ENCODE data around the gene UBR4.
"Not testable (repeated sequence)": the region's sequence is repeated elsewhere in the genome, so short reads cannot be mapped to it uniquely, and the experiment has no call there.

UBR4 gene

GRCh38 chr1:19250629-19251304, 40.7 kb upstream of the UBR4 start:
- DNase-seq (ENCODE audit: low read depth, low spot score), result no peak
- no peak for TF ChIP-seq POLR2AphosphoS5 (IDR thresholded peaks at IDR 0.05; ENCODE audit: borderline replicate concordance, low read depth, low read length)
- TF ChIP-seq FOXP2 (optimal IDR thresholded peaks at IDR 0.05; ENCODE audit: control extremely low read depth, extremely low read length, insufficient read depth), result no peak
- TF ChIP-seq EZH2 (IDR thresholded peaks at IDR 0.05), result no peak
- Histone ChIP-seq H3K9ac (ENCODE audit: insufficient read length) (peak overlapping the region; percentile 98), H3K36me3 (ENCODE audit: insufficient read depth, low read length) (peaks cover 23% of the 10 kb centered on the region), H3K9me3 (ENCODE audit: low read depth, low read length) (no peaks in the 10 kb centered on the region), H3K27ac (peak overlapping the region; percentile 96), H3K4me3 (peak overlapping the region; percentile 95)

GRCh38 chr1:19240673-19241538, 30.8 kb upstream of the UBR4 start:
- Histone ChIP-seq H3K36me3 (ENCODE audit: insufficient read depth, low read length) (peaks cover 83% of the 10 kb centered on the region), H3K4me3 (no peak overlapping the region), H3K9ac (ENCODE audit: insufficient read length) (peak overlapping the region; percentile 54), H3K9me3 (ENCODE audit: low read depth, low read length) (no peaks in the 10 kb centered on the region), H3K27ac (peak overlapping the region; percentile 58)
- peak; percentile 18 for DNase-seq (ENCODE audit: low read depth, low spot score)
- TF ChIP-seq POLR2AphosphoS5 (IDR thresholded peaks at IDR 0.05; ENCODE audit: borderline replicate concordance, low read depth, low read length), result no peak
- no peak for TF ChIP-seq EZH2 (IDR thresholded peaks at IDR 0.05)
- no peak for TF ChIP-seq FOXP2 (optimal IDR thresholded peaks at IDR 0.05; ENCODE audit: control extremely low read depth, extremely low read length, insufficient read depth)

GRCh38 chr1:19239876-19240275, 29.8 kb upstream of the UBR4 start:
- Histone ChIP-seq H3K27ac (peak overlapping the region; percentile 58; the same call in 1 of the 2 replicates), H3K36me3 (ENCODE audit: insufficient read depth, low read length) (peaks cover 87% of the 10 kb centered on the region), H3K4me3 (no peak overlapping the region), H3K9ac (ENCODE audit: insufficient read length) (no peak overlapping the region), H3K9me3 (ENCODE audit: low read depth, low read length) (no peaks in the 10 kb centered on the region)
- TF ChIP-seq POLR2AphosphoS5 (IDR thresholded peaks at IDR 0.05; ENCODE audit: borderline replicate concordance, low read depth, low read length), result no peak
- TF ChIP-seq FOXP2 (optimal IDR thresholded peaks at IDR 0.05; ENCODE audit: control extremely low read depth, extremely low read length, insufficient read depth), result no peak
- TF ChIP-seq EZH2 (IDR thresholded peaks at IDR 0.05), result no peak
- DNase-seq (ENCODE audit: low read depth, low spot score), result no peak

- no peaks in the 10 kb centered on the region for H3K9me3 ChIP-seq (ENCODE audit: low read depth, low read length)
- DNase-seq (ENCODE audit: low read depth, low spot score), result no peak
- TF ChIP-seq POLR2AphosphoS5 (IDR thresholded peaks at IDR 0.05; ENCODE audit: borderline replicate concordance, low read depth, low read length) (no peak), EZH2 (IDR thresholded peaks at IDR 0.05) (no peak), FOXP2 (optimal IDR thresholded peaks at IDR 0.05; ENCODE audit: control extremely low read depth, extremely low read length, insufficient read depth) (no peak)
- no peak overlapping the region for H3K27ac ChIP-seq
- no peak overlapping the region for H3K9ac ChIP-seq (ENCODE audit: insufficient read length)
- no peak overlapping the region for H3K4me3 ChIP-seq
- peaks cover 86% of the 10 kb centered on the region for H3K36me3 ChIP-seq (ENCODE audit: insufficient read depth, low read length)
Observed at GRCh38 chr1:19234224-19234623, 24.2 kb upstream of the UBR4 start.

- Histone ChIP-seq H3K36me3 (ENCODE audit: insufficient read depth, low read length) (peaks cover 79% of the 10 kb centered on the region), H3K9ac (ENCODE audit: insufficient read length) (no peak overlapping the region), H3K4me3 (no peak overlapping the region), H3K27ac (no peak overlapping the region), H3K9me3 (ENCODE audit: low read depth, low read length) (no peaks in the 10 kb centered on the region)
- TF ChIP-seq POLR2AphosphoS5 (IDR thresholded peaks at IDR 0.05; ENCODE audit: borderline replicate concordance, low read depth, low read length) (no peak), EZH2 (IDR thresholded peaks at IDR 0.05) (no peak), FOXP2 (optimal IDR thresholded peaks at IDR 0.05; ENCODE audit: control extremely low read depth, extremely low read length, insufficient read depth) (no peak)
- DNase-seq (ENCODE audit: low read depth, low spot score), result no peak
Observed at GRCh38 chr1:19232524-19232846, 22.4 kb upstream of the UBR4 start.

- H3K27ac ChIP-seq; H3K9ac ChIP-seq (ENCODE audit: insufficient read length); H3K9me3 ChIP-seq (ENCODE audit: low read depth, low read length); H3K4me3 ChIP-seq; DNase-seq (ENCODE audit: low read depth, low spot score): not testable (repeated sequence)
- peaks cover 77% of the 10 kb centered on the region for H3K36me3 ChIP-seq (ENCODE audit: insufficient read depth, low read length)
Observed at GRCh38 chr1:19231736-19232523, 21.9 kb upstream of the UBR4 start.

GRCh38 chr1:19229828-19230325, 19.8 kb upstream of the UBR4 start:
- DNase-seq (ENCODE audit: low read depth, low spot score), result no peak
- no peak overlapping the region for H3K27ac ChIP-seq
- H3K9ac ChIP-seq (ENCODE audit: insufficient read length), result no peak overlapping the region
- no peak overlapping the region for H3K4me3 ChIP-seq
- H3K9me3 ChIP-seq (ENCODE audit: low read depth, low read length), result no peaks in the 10 kb centered on the region
- no peak for TF ChIP-seq EZH2 (IDR thresholded peaks at IDR 0.05)
- peaks cover 86% of the 10 kb centered on the region for H3K36me3 ChIP-seq (ENCODE audit: insufficient read depth, low read length)

GRCh38 chr1:19229229-19229628, 19.2 kb upstream of the UBR4 start:
- no peaks in the 10 kb centered on the region for H3K9me3 ChIP-seq (ENCODE audit: low read depth, low read length)
- no peak overlapping the region for H3K27ac ChIP-seq
- DNase-seq (ENCODE audit: low read depth, low spot score), result no peak
- peaks cover 87% of the 10 kb centered on the region for H3K36me3 ChIP-seq (ENCODE audit: insufficient read depth, low read length)
- TF ChIP-seq EZH2 (IDR thresholded peaks at IDR 0.05) (no peak), POLR2AphosphoS5 (IDR thresholded peaks at IDR 0.05; ENCODE audit: borderline replicate concordance, low read depth, low read length) (no peak), FOXP2 (optimal IDR thresholded peaks at IDR 0.05; ENCODE audit: control extremely low read depth, extremely low read length, insufficient read depth) (no peak)
- no peak overlapping the region for H3K4me3 ChIP-seq
- no peak overlapping the region for H3K9ac ChIP-seq (ENCODE audit: insufficient read length)

Data from SK-N-MC (cell line).